ENCODE measurements around the gene GAS7. TPM values are rescaled to one million over a fixed set of nuclear protein-coding genes. Genes with fewer than 3 reads are reported as not detected.

GAS7 gene
- total and polyA plus RNA-seq, 2 experiments from 2014 or later = 1.9 to 10.7 TPM

- TF ChIP-seq REST (IDR thresholded peaks at IDR 0.05; ENCODE audit: unreplicated experiment) = no peak
- no peak for TF ChIP-seq EZH2phosphoT487 (IDR thresholded peaks at IDR 0.05; ENCODE audit: unreplicated experiment)
- TF ChIP-seq POLR2AphosphoS5 (IDR thresholded peaks at IDR 0.05; ENCODE audit: low read depth) = no peak
- no peak for TF ChIP-seq CREB1 (CRISPR knock-in tag; IDR thresholded peaks at IDR 0.05; ENCODE audit: low read depth)
- no peak for TF ChIP-seq ZNF114 (CRISPR knock-in tag; IDR thresholded peaks at IDR 0.05)
- no peak for TF ChIP-seq ETS1 (IDR thresholded peaks at IDR 0.05)
- TF ChIP-seq JUNB (IDR thresholded peaks at IDR 0.05; ENCODE audit: unreplicated experiment) = no peak
- TF ChIP-seq EZH2 (IDR thresholded peaks at IDR 0.05; ENCODE audit: low read depth, unreplicated experiment) = no peak
Measured at GRCh38 chr17:10055262-10055975, 143.0 kb downstream of the GAS7 start (continued).

GRCh38 chr17:10053782-10054540 is 144.4 kb downstream of the GAS7 start:
- Mint-ChIP-seq H3K4me1 (peaks cover 7% of the 10 kb centered on the region; the same call in 2 of the 3 replicates), H3K4me3 (no peak overlapping the region), H3K27ac (no peak overlapping the region), H3K9me3 (peaks cover 13% of the 10 kb centered on the region; the same call in 2 of the 3 replicates), H3K27me3 (ENCODE audit: insufficient read depth, low read depth, poor library complexity) (peaks cover 2% of the 10 kb centered on the region), H3K36me3 (ENCODE audit: low read depth) (no peaks in the 10 kb centered on the region; the same call in 2 of the 3 replicates)
- Histone ChIP-seq H3F3A (replicated peaks; ENCODE audit: low read depth) (no peaks in the 10 kb centered on the region), H3K4me3 (no peak overlapping the region), H3K79me2 (replicated peaks; ENCODE audit: insufficient read depth) (no peaks in the 10 kb centered on the region), H3K9me2 (ENCODE audit: insufficient read depth) (no peaks in the 10 kb centered on the region), H3K27me3 (ENCODE audit: insufficient read depth) (no peaks in the 10 kb centered on the region), H3K4me2 (no peak overlapping the region), H3K36me3 (ENCODE audit: insufficient read depth) (no peaks in the 10 kb centered on the region), H3K4me1 (ENCODE audit: insufficient read depth) (peaks cover 3% of the 10 kb centered on the region), H2AFZ (no peak overlapping the region), H3K27ac (ENCODE audit: low read depth) (no peak overlapping the region), H4K20me1 (replicated peaks; ENCODE audit: insufficient read depth) (no peaks in the 10 kb centered on the region)
- DNase-seq (ENCODE audit: low spot score) (no peak), ATAC-seq (no peak)
- TF ChIP-seq EZH2 (IDR thresholded peaks at IDR 0.05; ENCODE audit: low read depth, unreplicated experiment) (no peak), ETS1 (IDR thresholded peaks at IDR 0.05) (no peak), ZNF114 (CRISPR knock-in tag; IDR thresholded peaks at IDR 0.05) (no peak), CTCF (conservative IDR thresholded peaks at IDR 0.05; ENCODE audit: low read depth in 2 of 2) (no peak), CREB1 (CRISPR knock-in tag; IDR thresholded peaks at IDR 0.05; ENCODE audit: low read depth) (no peak), POLR2AphosphoS5 (IDR thresholded peaks at IDR 0.05; ENCODE audit: low read depth) (no peak)
